Hepatocyte (in vitro differentiated cells): Measurements from ENCODE around the gene PALLD. TPM values are rescaled to one million over a fixed set of nuclear protein-coding genes. Genes with fewer than 3 reads are reported as not detected.

ENCODE experiments used
- DNase-seq: peaks from one replicate; pipeline ENCODE4 v3.0.0-alpha.2; 2016; ENCODE audit warnings: low spot score
- H2AFZ ChIP-seq: fragments of 200-600 bp; sonication (generic); 2 replicates; pipeline ENCODE4 v1.6.0; 2016; ENCODE audit warnings: antibody characterized with exemption, mild to moderate bottlenecking
- H3K27ac ChIP-seq: fragments of 200-600 bp; sonication (generic); 2 replicates; pipeline ENCODE4 v1.5.1; 2016; ENCODE audit warnings: mild to moderate bottlenecking
- H3K27me3 ChIP-seq: fragments of 200-600 bp; sonication (generic); 2 replicates; pipeline ENCODE4 v1.6.1; 2016
- H3K36me3 ChIP-seq: fragments of 200-600 bp; sonication (generic); replicated peaks from 2 replicates; pipeline ENCODE4 v1.5.1; 2016; ENCODE audit warnings: low read depth; ENCODE audit not compliant: insufficient read depth
- H3K4me1 ChIP-seq: fragments of 200-600 bp; sonication (generic); 2 replicates; pipeline ENCODE4 v1.5.1; 2016; ENCODE audit warnings: mild to moderate bottlenecking, moderate library complexity; ENCODE audit not compliant: insufficient read depth
- H3K4me2 ChIP-seq: fragments of 200-600 bp; sonication (generic); 2 replicates; pipeline ENCODE4 v1.6.0; 2016
- H3K4me3 ChIP-seq: fragments of 200-600 bp; sonication (generic); 2 replicates; pipeline ENCODE4 v1.5.1; 2016; ENCODE audit warnings: mild to moderate bottlenecking
- H3K79me2 ChIP-seq: fragments of 200-600 bp; sonication (generic); 2 replicates; pipeline ENCODE4 v1.6.0; 2017; ENCODE audit warnings: mild to moderate bottlenecking
- H3K9me2 ChIP-seq: fragments of 200-600 bp; sonication (generic); replicated peaks from 2 replicates; pipeline ENCODE4 v1.6.0; 2017; ENCODE audit warnings: mild to moderate bottlenecking; ENCODE audit not compliant: insufficient read depth
- H3K9me3 ChIP-seq: fragments of 200-600 bp; sonication (generic); 2 replicates; pipeline ENCODE4 v1.5.1; 2016; ENCODE audit warnings: low read depth, mild to moderate bottlenecking
- H4K20me1 ChIP-seq: fragments of 200-600 bp; sonication (generic); 2 replicates; pipeline ENCODE4 v1.6.0; 2016; ENCODE audit warnings: mild to moderate bottlenecking; ENCODE audit not compliant: insufficient read depth, poor library complexity, severe bottlenecking
- EZH2 ChIP-seq: fragments of 200-600 bp; sonication (generic); IDR thresholded peaks from 2 replicates; pipeline ENCODE4 v1.6.1; 2016; ENCODE audit warnings: antibody characterized with exemption, mild to moderate bottlenecking, borderline replicate concordance
- EZH2phosphoT487 ChIP-seq: fragments of 200-600 bp; sonication (generic); IDR thresholded peaks from one replicate; pipeline ENCODE4 v1.6.1; 2018; ENCODE audit warnings: antibody characterized with exemption, mild to moderate bottlenecking, low read depth, moderate library complexity; ENCODE audit not compliant: unreplicated experiment, severe bottlenecking
- WGBS: methylation state at CpG from one replicate; pipeline ENCODE4 v1.1.6; 2016; ENCODE audit warnings: low lambda C conversion rate; ENCODE audit errors: missing lambda C conversion rate; 5-methylcytosine and 5-hydroxymethylcytosine counted together
- polyA plus RNA-seq: library from polyadenylated mRNA; unstranded; fragments of >200 nt; fragmentation: Nextera tagmentation; extraction: Ambion mirVana; gene quantifications from 2 replicates; pipeline ENCODE4 v1.2.1, GENCODE V29; 2016
- total RNA-seq: library from RNA; depleted of rRNA; stranded (reverse); fragments of >200 nt; gene quantifications from 2 replicates; pipeline ENCODE4 v1.2.3, GENCODE V29; 2014
- TF ChIP-seq, protein P1 (sequence below): fragments of 200-600 bp; sonication (generic); IDR thresholded peaks from 2 replicates; pipeline ENCODE4 v1.5.1; 2016; ENCODE audit warnings: antibody characterized with exemption, mild to moderate bottlenecking; ENCODE audit not compliant: poor library complexity

The PALLD gene
- total and polyA plus RNA-seq, 2 experiments from 2014 or later, result 82.7 to 85.2 TPM

DNA sequence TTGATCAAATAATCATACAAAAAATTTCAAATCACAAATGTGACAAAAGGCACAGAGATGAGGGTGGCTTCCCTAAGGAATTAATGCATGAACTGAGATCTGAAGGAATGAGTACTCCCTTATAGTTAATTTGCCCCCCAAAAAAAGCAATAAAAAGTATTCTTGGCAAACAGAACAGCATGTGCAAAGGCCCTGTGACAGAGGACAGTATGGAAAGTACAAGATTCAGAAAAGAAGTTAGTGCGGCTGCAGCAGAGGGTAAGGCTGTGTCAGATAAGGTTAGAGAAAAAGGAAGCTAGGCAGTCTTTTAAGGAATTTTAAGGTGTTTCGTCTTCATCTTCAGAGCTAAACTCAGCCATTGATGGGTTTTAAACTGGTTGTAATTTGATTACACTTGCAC, 23.9 kb upstream of the PALLD start:
- no peaks in the 10 kb centered on the region for H3K9me2 ChIP-seq
- no peak overlapping the region for H3K4me3 ChIP-seq
- no peaks in the 10 kb centered on the region for H4K20me1 ChIP-seq

DNA sequence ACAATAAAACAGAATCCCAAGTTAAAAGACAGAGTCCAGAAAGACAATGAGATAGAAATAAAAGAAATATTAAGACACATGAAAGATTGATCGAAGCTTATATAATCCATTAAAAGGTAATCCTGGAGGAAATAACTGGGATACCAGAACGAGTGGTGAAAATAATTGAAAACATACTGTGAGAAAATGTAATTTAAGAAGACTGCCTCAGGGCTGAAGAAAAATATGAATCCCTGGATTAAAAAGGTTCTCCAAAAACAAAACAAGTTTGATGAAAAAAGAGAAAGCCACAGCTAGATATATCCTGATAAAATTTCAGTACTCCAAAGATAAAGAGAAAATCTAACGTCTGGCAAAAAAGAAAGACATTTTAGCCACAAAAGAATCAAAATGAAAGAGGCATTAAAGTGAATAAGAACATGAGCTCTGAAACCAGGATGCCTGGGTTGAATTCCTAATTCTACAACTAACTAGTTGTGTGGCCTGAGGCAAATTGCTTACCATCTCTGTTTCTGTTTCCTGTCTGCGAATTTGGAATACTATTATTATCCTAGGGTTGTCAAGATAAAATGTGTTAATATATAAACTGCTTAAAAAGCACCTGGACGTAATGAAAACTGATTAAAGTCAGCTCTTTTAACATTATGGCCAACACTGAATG, 22.1 kb upstream of the PALLD start:
- no peaks in the 10 kb centered on the region for H3K27me3 ChIP-seq
- peaks cover 3% of the 10 kb centered on the region for H3K79me2 ChIP-seq
- H3K27ac ChIP-seq, result no peak overlapping the region
- 47% methylated on average over 5 of the region's 5 CpGs for WGBS
- H4K20me1 ChIP-seq, result no peaks in the 10 kb centered on the region
- no peak overlapping the region for H3K4me2 ChIP-seq
- H3K9me3 ChIP-seq, result no peaks in the 10 kb centered on the region
- no peak for DNase-seq
- no peak overlapping the region for H2AFZ ChIP-seq
- H3K4me3 ChIP-seq, result no peak overlapping the region
- no peaks in the 10 kb centered on the region for H3K4me1 ChIP-seq
- no peak for TF ChIP-seq EZH2
- TF ChIP-seq EZH2phosphoT487, result no peak
- TF ChIP-seq, protein P1, sequence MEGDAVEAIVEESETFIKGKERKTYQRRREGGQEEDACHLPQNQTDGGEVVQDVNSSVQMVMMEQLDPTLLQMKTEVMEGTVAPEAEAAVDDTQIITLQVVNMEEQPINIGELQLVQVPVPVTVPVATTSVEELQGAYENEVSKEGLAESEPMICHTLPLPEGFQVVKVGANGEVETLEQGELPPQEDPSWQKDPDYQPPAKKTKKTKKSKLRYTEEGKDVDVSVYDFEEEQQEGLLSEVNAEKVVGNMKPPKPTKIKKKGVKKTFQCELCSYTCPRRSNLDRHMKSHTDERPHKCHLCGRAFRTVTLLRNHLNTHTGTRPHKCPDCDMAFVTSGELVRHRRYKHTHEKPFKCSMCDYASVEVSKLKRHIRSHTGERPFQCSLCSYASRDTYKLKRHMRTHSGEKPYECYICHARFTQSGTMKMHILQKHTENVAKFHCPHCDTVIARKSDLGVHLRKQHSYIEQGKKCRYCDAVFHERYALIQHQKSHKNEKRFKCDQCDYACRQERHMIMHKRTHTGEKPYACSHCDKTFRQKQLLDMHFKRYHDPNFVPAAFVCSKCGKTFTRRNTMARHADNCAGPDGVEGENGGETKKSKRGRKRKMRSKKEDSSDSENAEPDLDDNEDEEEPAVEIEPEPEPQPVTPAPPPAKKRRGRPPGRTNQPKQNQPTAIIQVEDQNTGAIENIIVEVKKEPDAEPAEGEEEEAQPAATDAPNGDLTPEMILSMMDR, result no peak
- no peaks in the 10 kb centered on the region for H3K36me3 ChIP-seq
- no peaks in the 10 kb centered on the region for H3K9me2 ChIP-seq

More for the DNA sequence above, 23.9 kb upstream of the PALLD start:
- H3K27ac ChIP-seq, result no peak overlapping the region
- no peak overlapping the region for H2AFZ ChIP-seq
- TF ChIP-seq EZH2 (no peak), EZH2phosphoT487 (no peak)
- TF ChIP-seq, protein P1, result no peak
- no peaks in the 10 kb centered on the region for H3K9me3 ChIP-seq
- no peaks in the 10 kb centered on the region for H3K79me2 ChIP-seq
- WGBS, result 98% methylated on average over 2 of the region's 2 CpGs
- H3K4me1 ChIP-seq, result no peaks in the 10 kb centered on the region
- no peak for DNase-seq
- no peak overlapping the region for H3K4me2 ChIP-seq
- H3K36me3 ChIP-seq, result no peaks in the 10 kb centered on the region
- no peaks in the 10 kb centered on the region for H3K27me3 ChIP-seq

DNA sequence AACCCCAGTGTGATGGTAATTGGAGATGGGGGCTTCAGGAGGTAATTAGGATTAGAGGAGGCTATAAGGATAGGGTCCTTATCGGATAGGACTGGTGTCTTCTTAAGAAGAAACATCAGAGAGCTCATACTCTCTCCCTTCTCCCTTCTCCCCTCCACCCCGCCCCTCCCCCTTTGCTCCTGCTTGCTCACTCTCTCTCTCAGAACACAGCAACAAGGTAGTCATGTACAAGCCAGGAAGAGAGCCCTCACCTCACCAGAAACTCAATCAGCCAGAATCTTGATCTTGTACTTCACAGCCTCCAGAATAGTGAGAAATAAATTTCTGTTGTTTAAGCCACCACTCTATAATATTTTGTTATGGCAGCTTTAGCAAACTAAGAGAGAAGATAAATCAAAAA, 21.1 kb upstream of the PALLD start:
- no peaks in the 10 kb centered on the region for H3K9me2 ChIP-seq
- no peaks in the 10 kb centered on the region for H3K27me3 ChIP-seq
- no peak overlapping the region for H2AFZ ChIP-seq
- H4K20me1 ChIP-seq, result no peaks in the 10 kb centered on the region
- no peaks in the 10 kb centered on the region for H3K9me3 ChIP-seq
- H3K79me2 ChIP-seq, result peaks cover 3% of the 10 kb centered on the region
- WGBS, result 54% methylated on average over 2 of the region's 2 CpGs
- H3K4me2 ChIP-seq, result no peak overlapping the region
- TF ChIP-seq EZH2phosphoT487 (no peak), EZH2 (no peak)
- TF ChIP-seq, protein P1, result no peak
- DNase-seq, result peak; percentile 23
- H3K4me1 ChIP-seq, result no peaks in the 10 kb centered on the region
- no peak overlapping the region for H3K27ac ChIP-seq
- no peak overlapping the region for H3K4me3 ChIP-seq
- no peaks in the 10 kb centered on the region for H3K36me3 ChIP-seq

DNA sequence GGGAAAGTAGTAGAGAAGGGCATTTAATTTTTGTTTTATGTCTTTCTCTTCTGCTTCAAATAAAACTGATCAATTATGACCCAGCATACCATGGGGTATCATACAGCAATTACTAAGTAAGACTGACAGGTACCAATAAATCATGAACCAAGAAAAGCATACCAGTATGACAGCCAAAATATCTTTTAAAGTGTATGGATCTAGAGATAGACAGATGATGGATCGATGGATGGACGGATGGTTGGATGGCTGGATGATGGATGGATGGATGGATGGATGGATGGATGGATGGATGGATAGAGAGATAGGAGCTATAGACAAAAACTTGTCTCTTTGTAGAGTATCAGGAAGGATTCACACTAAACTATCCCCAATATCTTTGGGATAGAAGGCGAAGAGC, 18.0 kb upstream of the PALLD start:
- H3K4me3 ChIP-seq, result no peak overlapping the region
- H3K4me1 ChIP-seq, result peaks cover 4% of the 10 kb centered on the region
- H3K27me3 ChIP-seq, result no peaks in the 10 kb centered on the region
- peak overlapping the region; percentile 75 for H3K4me2 ChIP-seq
- no peaks in the 10 kb centered on the region for H3K9me2 ChIP-seq
- no peak for DNase-seq
- peaks cover 3% of the 10 kb centered on the region for H3K79me2 ChIP-seq
- 98% methylated on average over 3 of the region's 3 CpGs for WGBS
- H2AFZ ChIP-seq, result no peak overlapping the region
- H4K20me1 ChIP-seq, result no peaks in the 10 kb centered on the region
- H3K36me3 ChIP-seq, result no peaks in the 10 kb centered on the region
- H3K27ac ChIP-seq, result no peak overlapping the region
- TF ChIP-seq EZH2phosphoT487 (no peak), EZH2 (no peak)
- TF ChIP-seq, protein P1, result no peak
- no peaks in the 10 kb centered on the region for H3K9me3 ChIP-seq
